Coronary artery (tissue), 2 donors: ENCODE data around the gene NEDD4L.

Experiments used
- DNase-seq: peaks from one replicate; pipeline ENCODE4 v3.0.0-alpha.2; 2017; ENCODE audit warnings: low spot score
- H3K27ac ChIP-seq, 2 donors: fragments of 200-600 bp; sonication (generic); one replicate each; pipeline ENCODE4 v1.5.1; 2016 to 2019
- H3K4me3 ChIP-seq: fragments of 200-600 bp; sonication (generic); 2 replicates; pipeline ENCODE4 v1.5.1; 2016; ENCODE audit warnings: mild to moderate bottlenecking, moderate library complexity
- TF ChIP-seq, protein P1 (sequence below): fragments of 200-600 bp; sonication (generic); IDR thresholded peaks from one replicate; pipeline ENCODE4 v1.5.1; 2019; ENCODE audit warnings: antibody characterized with exemption

The NEDD4L gene

DNA sequence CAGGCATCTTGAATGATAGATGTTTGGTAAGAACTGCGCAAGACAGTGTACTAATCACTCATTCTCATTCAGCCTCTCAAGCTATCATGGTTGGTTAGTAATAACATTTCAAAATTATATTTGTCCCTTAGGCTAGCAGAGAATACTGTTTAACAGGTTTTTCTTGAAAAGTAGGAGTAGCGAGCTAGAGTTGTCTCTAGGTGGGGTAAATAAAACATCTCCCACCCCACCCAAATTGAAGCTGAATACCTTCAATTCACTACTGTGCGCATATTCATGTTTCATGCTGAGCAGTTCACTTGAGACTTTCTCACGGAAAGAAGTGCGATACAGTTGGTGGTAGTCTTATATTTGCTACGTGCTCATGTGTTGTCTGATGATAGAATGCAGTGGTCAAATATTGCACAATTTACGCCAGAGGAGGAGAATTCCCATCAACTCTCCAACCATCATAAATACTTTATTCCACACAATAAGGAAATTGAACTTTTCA, 49.3 kb downstream of the NEDD4L start:
- Histone ChIP-seq H3K27ac (no peak overlapping the region), H3K4me3 (no peak overlapping the region)
- TF ChIP-seq, protein P1, sequence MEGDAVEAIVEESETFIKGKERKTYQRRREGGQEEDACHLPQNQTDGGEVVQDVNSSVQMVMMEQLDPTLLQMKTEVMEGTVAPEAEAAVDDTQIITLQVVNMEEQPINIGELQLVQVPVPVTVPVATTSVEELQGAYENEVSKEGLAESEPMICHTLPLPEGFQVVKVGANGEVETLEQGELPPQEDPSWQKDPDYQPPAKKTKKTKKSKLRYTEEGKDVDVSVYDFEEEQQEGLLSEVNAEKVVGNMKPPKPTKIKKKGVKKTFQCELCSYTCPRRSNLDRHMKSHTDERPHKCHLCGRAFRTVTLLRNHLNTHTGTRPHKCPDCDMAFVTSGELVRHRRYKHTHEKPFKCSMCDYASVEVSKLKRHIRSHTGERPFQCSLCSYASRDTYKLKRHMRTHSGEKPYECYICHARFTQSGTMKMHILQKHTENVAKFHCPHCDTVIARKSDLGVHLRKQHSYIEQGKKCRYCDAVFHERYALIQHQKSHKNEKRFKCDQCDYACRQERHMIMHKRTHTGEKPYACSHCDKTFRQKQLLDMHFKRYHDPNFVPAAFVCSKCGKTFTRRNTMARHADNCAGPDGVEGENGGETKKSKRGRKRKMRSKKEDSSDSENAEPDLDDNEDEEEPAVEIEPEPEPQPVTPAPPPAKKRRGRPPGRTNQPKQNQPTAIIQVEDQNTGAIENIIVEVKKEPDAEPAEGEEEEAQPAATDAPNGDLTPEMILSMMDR = no peak
- no peak for DNase-seq

DNA sequence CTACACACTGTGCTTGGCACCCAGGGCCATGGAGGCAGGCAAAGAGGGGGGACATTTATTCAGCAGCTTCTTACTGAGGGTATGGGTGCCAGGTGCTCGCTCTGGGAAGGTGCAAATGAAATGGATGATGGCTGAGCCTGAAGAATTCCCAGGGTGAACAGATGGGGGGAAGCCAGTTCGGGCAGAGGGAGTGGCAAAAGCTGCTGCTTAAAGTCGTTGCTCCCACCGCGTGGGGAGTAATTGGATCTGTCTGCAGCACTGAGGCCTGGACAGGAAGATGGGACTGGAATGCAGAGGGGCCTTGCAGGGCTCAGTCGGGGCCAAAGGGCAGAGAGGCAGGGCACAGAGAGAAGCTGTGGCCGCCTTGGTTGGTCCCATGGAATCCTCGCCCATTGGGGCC, 51.2 kb downstream of the NEDD4L start:
- no peak for DNase-seq
- H3K27ac ChIP-seq = no peak overlapping the region
- TF ChIP-seq, protein P1 = no peak
- H3K4me3 ChIP-seq = no peak overlapping the region

DNA sequence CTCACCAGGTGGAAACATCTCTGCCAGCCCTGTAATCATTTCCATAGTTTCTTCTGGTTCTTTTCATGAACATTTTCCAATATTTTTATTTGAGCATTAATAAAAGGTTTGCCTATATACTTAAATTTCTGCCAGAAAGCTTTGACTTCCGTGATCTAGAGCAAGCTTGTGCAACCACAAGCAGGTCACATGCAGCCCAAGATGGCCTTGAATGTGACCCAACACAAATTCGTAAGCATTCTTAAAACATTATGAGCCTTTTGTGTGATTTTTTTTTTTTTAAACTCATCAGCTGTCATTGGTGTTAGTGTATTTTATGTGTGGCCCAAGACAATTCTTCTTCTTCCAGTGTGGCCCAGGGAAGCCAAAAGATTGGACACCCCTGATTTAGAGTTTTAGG, 51.6 kb downstream of the NEDD4L start:
- TF ChIP-seq, protein P1 = no peak
- no peak overlapping the region for H3K4me3 ChIP-seq
- no peak for DNase-seq
- no peak overlapping the region for H3K27ac ChIP-seq

DNA sequence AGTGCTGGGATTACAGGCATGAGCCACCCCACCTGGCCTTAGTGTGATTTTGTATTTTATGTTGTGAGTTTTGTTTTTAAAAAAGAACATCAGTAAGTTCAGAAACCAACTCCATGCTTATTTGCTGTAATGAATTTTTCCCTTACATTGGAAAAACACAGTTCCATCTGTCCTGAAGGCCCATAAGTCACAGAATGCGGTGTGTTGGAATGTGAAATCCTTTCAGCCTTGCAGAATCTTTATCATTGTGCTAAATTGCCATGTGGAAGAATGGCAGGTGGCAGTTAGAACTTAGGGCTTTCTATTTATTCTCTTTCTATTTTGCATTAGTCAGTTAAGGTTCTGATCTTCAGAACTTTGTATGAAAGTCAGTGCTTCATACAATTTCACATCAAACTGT, 52.6 kb downstream of the NEDD4L start:
- Histone ChIP-seq H3K4me3 (no peak overlapping the region), H3K27ac (no peak overlapping the region)
- no peak for DNase-seq
- TF ChIP-seq, protein P1 = no peak

DNA sequence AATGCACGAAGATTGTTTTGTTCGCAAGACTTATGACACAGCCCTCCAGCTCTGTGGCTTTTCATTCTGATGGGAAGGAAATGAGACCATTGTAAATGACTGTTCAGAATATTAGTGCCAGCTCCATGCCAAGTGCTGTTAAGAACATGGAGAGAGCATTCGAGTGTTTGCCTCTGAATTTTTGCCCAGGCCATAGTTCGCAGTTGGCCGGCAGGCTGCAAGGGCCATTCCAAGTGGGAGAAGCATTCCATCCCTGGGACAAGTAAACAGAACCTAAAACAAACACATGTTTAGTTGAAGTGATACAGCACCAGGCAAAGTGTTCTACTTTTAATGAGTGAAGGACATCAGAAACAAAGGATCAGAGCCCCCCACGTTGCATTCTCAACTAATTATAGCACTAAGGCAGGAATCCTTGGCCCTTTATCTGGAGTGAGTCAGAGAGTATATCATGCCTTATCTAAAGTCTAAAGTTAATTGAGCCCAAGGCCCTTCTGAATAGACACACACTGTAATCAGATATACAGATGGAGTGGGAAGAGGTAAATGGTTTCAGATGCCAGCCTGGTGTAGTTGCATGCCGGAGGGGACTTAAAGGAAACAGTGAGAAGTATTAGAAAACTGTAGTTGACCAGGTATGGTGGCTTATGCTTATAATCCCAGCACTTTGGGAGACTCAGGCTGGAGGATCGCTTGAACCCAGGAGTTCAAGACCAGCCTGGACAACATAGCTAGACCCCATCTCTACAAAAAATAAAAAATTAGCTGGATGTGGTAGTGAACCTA, 53.3 kb downstream of the NEDD4L start:
- TF ChIP-seq, protein P1 = no peak
- H3K27ac ChIP-seq = no peak overlapping the region
- no peak overlapping the region for H3K4me3 ChIP-seq
- DNase-seq = no peak

DNA sequence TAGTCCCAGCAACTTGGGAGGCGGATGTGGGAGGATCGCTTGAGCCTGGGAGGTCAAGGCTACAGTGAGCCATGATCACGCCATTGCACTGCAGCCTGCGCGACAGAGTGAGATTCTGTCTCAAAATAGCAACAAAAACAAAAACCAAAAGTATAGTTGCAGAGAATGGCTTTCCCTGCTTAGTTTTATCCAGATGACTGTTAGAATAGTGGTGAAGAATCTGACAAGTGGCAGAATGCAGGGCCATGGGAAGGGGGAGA, 53.8 kb downstream of the NEDD4L start:
- DNase-seq = no peak
- Histone ChIP-seq H3K27ac (no peak overlapping the region), H3K4me3 (no peak overlapping the region)
- TF ChIP-seq, protein P1 = no peak

DNA sequence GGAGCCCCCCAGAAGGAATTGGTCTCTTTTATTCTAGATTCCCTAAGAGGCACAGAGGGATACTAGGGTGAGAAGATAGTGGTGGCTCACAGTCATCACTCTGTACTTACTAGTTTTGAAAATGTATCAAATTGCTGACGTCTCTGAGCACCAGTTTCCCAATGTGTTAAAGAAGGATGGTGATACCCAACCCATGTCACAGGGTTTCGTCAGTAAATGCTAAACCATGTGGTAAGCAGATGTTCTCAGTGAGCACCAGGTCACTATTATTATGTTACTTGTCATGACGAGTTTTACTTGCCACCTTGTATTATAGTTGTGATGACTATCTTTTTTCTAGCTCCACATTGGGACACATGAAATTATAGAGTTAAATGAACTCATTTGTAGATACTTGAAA, 54.7 kb downstream of the NEDD4L start:
- Histone ChIP-seq H3K27ac (no peak overlapping the region), H3K4me3 (no peak overlapping the region)
- TF ChIP-seq, protein P1 = no peak
- no peak for DNase-seq
